Heart left ventricle (tissue), 13 donors: Measurements from ENCODE around the gene SYT12.

Experiments
- CTCF ChIP-seq, 12 donors: fragments of 200-600 bp; sonication (generic) in 4 of 12; IDR thresholded peaks; one replicate each; pipeline versions ENCODE4 v1.5.0 to v1.8.0; 2018 to 2022; ENCODE audit warnings: antibody characterized with exemption in 12 of 12, mild to moderate bottlenecking in 5 of 12
- POLR2A ChIP-seq, 2 donors: fragments of 450-650 bp; IDR thresholded peaks; one replicate each; pipeline ENCODE4 v1.6.1; 2017; ENCODE audit warnings: antibody characterized with exemption in 2 of 2, mild to moderate bottlenecking in 2 of 2, moderate library complexity in 2 of 2
- donor health status: ischemic (EF 13 %, LVEDD 7.1; RV severe dilation, severe dysfunction).
- donor health status: DM: no; HTN: yes; CAD: no.
- donor health status: DM: no; HTN: no; CAD: no.
- donor health status: ischemic (EF 25% LVEDD 6.9; RV normal size, moderate dysfunction).
- donor health status: ischemic (EF 25% LVEDD 5.7; RV mildly dilated, moderate dysfunction).
- donor health status: ischemic (EF 35%, LVEDD 5.7; RV mildly dilated, moderate dysfunction).
- donor health status: nonischemic (EF 11% LVEDD 7.7; RV severe dilation, severe dysfunction).
- donor health status: DM: yes; HTN: yes; CAD: no.
- donor health status: PGD.
- donor health status: ischemic (EF 29% LVEDD 5.4; RV normal size, mild dysfunction).
- donor health status: nonischemic (EF 23%, LVEDD 6.1; RV moderate dilation, normal function).

- no peak for TF ChIP-seq POLR2A (IDR thresholded peaks at IDR 0.05)
- no peak for TF ChIP-seq CTCF (IDR thresholded peaks at IDR 0.05)
Measured at GRCh38 chr11:66979336-66979980, 43.5 kb upstream of the SYT12 start.
